Suprapubic skin (tissue), 4 donors: ENCODE measurements around the gene RHOG.

Experiments
- EP300 ChIP-seq: sonication (generic); formaldehyde crosslinking; IDR thresholded peaks from one replicate; pipeline ENCODE4 v1.6.1; 2017; ENCODE audit warnings: antibody characterized with exemption
- POLR2A ChIP-seq, 2 donors: fragments of 450-650 bp; IDR thresholded peaks; one replicate each; pipeline ENCODE4 v1.6.1; 2017; ENCODE audit warnings: antibody characterized with exemption in 2 of 2, mild to moderate bottlenecking in 2 of 2, moderate library complexity in 2 of 2
- POLR2AphosphoS5 ChIP-seq, 3 donors: sonication (generic); formaldehyde crosslinking; IDR thresholded peaks; one replicate each; pipeline ENCODE4 v1.6.1; 2017; ENCODE audit warnings: antibody characterized with exemption in 3 of 3
- TF ChIP-seq, protein P1 (sequence below), 2 donors: fragments of 200-600 bp in 1 of 2; fragments of 450-650 bp in 1 of 2; sonication (generic) in 1 of 2; IDR thresholded peaks; one replicate each; pipeline ENCODE4 v1.5.1; 2016 to 2019; ENCODE audit warnings: antibody characterized with exemption in 2 of 2, mild to moderate bottlenecking in 1 of 2, moderate library complexity in 1 of 2

DNA sequence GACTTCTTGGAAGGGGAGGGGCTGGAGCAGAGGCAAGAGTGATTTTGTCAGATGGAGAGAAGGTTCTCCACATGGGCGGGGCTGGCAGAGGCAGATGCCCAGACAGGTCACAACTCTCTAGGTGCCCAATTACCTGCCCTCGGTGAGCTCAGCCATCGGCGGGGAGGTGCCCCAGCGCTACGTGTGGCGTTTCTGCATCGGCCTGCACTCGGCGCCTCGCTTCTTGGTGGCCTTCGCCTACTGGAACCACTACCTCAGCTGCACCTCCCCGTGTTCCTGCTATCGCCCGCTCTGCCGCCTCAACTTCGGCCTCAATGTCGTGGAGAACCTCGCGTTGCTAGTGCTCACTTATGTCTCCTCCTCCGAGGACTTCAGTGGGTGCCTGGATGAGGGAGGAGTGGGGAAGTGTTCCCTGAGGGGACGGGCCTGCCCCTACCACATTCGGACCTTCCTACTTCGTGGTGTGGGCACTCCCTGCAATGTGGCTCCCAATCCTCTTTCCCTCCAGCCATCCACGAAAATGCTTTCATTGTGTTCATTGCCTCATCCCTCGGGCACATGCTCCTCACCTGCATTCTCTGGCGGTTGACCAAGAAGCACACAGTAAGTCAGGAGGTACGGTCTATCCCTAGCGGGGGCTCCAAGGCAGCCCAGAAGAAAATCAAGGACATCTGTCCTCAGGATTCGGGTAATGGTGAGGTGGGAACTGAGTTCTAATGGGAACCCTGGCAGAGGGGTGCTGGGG, 16.8 kb downstream of the RHOG start:
- TF ChIP-seq, protein P1, sequence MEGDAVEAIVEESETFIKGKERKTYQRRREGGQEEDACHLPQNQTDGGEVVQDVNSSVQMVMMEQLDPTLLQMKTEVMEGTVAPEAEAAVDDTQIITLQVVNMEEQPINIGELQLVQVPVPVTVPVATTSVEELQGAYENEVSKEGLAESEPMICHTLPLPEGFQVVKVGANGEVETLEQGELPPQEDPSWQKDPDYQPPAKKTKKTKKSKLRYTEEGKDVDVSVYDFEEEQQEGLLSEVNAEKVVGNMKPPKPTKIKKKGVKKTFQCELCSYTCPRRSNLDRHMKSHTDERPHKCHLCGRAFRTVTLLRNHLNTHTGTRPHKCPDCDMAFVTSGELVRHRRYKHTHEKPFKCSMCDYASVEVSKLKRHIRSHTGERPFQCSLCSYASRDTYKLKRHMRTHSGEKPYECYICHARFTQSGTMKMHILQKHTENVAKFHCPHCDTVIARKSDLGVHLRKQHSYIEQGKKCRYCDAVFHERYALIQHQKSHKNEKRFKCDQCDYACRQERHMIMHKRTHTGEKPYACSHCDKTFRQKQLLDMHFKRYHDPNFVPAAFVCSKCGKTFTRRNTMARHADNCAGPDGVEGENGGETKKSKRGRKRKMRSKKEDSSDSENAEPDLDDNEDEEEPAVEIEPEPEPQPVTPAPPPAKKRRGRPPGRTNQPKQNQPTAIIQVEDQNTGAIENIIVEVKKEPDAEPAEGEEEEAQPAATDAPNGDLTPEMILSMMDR (IDR thresholded peaks at IDR 0.05) = no peak
- TF ChIP-seq POLR2AphosphoS5 (IDR thresholded peaks at IDR 0.05) = no peak
- no peak for TF ChIP-seq POLR2A (IDR thresholded peaks at IDR 0.05)
- TF ChIP-seq EP300 = no peak
